ENCODE data around the gene SERAC1.

SERAC1 gene

GRCh38 chr6:158104696-158105095, 63.4 kb downstream of the SERAC1 start:
- no peaks in the 10 kb centered on the region for H3K79me2 ChIP-seq (ENCODE audit: insufficient read depth, low read depth)
- H4K20me1 ChIP-seq (ENCODE audit: insufficient read depth) = no peaks in the 10 kb centered on the region
- H2AFZ ChIP-seq (ENCODE audit: low read depth) = no peak overlapping the region
- no peaks in the 10 kb centered on the region for H3K4me1 ChIP-seq (ENCODE audit: low read depth, poor library complexity, severe bottlenecking)
- H3K4me2 ChIP-seq = no peak overlapping the region
- no peaks in the 10 kb centered on the region for H3K36me3 ChIP-seq (ENCODE audit: insufficient read depth)
- H3K9ac ChIP-seq = no peak overlapping the region
- no peak overlapping the region for H3K27ac ChIP-seq
- H3K27me3 ChIP-seq (ENCODE audit: insufficient read depth, low read depth) = no peaks in the 10 kb centered on the region
- no peak for TF ChIP-seq CTCF (conservative IDR thresholded peaks at IDR 0.05; ENCODE audit: low read depth, low read length)
- H3K4me3 ChIP-seq (IDR thresholded peaks at IDR 0.05; ENCODE audit: insufficient read depth, low read depth, low read length) = no peak overlapping the region

- Histone ChIP-seq H3K4me1 (ENCODE audit: low read depth, poor library complexity, severe bottlenecking) (no peaks in the 10 kb centered on the region), H4K20me1 (ENCODE audit: insufficient read depth) (no peaks in the 10 kb centered on the region), H3K9ac (no peak overlapping the region), H3K79me2 (ENCODE audit: insufficient read depth, low read depth) (no peaks in the 10 kb centered on the region), H3K4me2 (no peak overlapping the region), H3K27ac (no peak overlapping the region), H2AFZ (ENCODE audit: low read depth) (no peak overlapping the region), H3K4me3 (IDR thresholded peaks at IDR 0.05; ENCODE audit: insufficient read depth, low read depth, low read length) (no peak overlapping the region), H3K36me3 (ENCODE audit: insufficient read depth) (no peaks in the 10 kb centered on the region), H3K27me3 (ENCODE audit: insufficient read depth, low read depth) (no peaks in the 10 kb centered on the region)
- no peak for TF ChIP-seq CTCF (conservative IDR thresholded peaks at IDR 0.05; ENCODE audit: low read depth, low read length)
Observed at GRCh38 chr6:158103228-158103627, 64.8 kb downstream of the SERAC1 start.

GRCh38 chr6:158095671-158096070, 72.4 kb downstream of the SERAC1 start:
- Histone ChIP-seq H3K27me3 (ENCODE audit: insufficient read depth, low read depth) (no peaks in the 10 kb centered on the region), H3K36me3 (ENCODE audit: insufficient read depth) (no peaks in the 10 kb centered on the region), H3K27ac (no peak overlapping the region), H4K20me1 (ENCODE audit: insufficient read depth) (no peaks in the 10 kb centered on the region), H3K79me2 (ENCODE audit: insufficient read depth, low read depth) (no peaks in the 10 kb centered on the region), H3K4me3 (IDR thresholded peaks at IDR 0.05; ENCODE audit: insufficient read depth, low read depth, low read length) (no peak overlapping the region), H2AFZ (ENCODE audit: low read depth) (no peak overlapping the region), H3K4me1 (ENCODE audit: low read depth, poor library complexity, severe bottlenecking) (no peaks in the 10 kb centered on the region), H3K4me2 (no peak overlapping the region), H3K9ac (no peak overlapping the region)
- TF ChIP-seq CTCF (conservative IDR thresholded peaks at IDR 0.05; ENCODE audit: low read depth, low read length) = no peak

- Histone ChIP-seq H3K79me2 (ENCODE audit: insufficient read depth, low read depth) (no peaks in the 10 kb centered on the region), H3K4me3 (IDR thresholded peaks at IDR 0.05; ENCODE audit: insufficient read depth, low read depth, low read length) (no peak overlapping the region), H2AFZ (ENCODE audit: low read depth) (no peak overlapping the region), H3K4me2 (no peak overlapping the region), H3K9ac (no peak overlapping the region), H4K20me1 (ENCODE audit: insufficient read depth) (no peaks in the 10 kb centered on the region), H3K36me3 (ENCODE audit: insufficient read depth) (no peaks in the 10 kb centered on the region), H3K27ac (no peak overlapping the region), H3K27me3 (ENCODE audit: insufficient read depth, low read depth) (no peaks in the 10 kb centered on the region), H3K4me1 (ENCODE audit: low read depth, poor library complexity, severe bottlenecking) (no peaks in the 10 kb centered on the region)
- TF ChIP-seq CTCF (conservative IDR thresholded peaks at IDR 0.05; ENCODE audit: low read depth, low read length) = no peak
Observed at GRCh38 chr6:158095031-158095430, 73.0 kb downstream of the SERAC1 start.

- Histone ChIP-seq H3K36me3 (ENCODE audit: insufficient read depth) (no peaks in the 10 kb centered on the region), H3K4me1 (ENCODE audit: low read depth, poor library complexity, severe bottlenecking) (no peaks in the 10 kb centered on the region), H3K79me2 (ENCODE audit: insufficient read depth, low read depth) (no peaks in the 10 kb centered on the region), H3K27me3 (ENCODE audit: insufficient read depth, low read depth) (no peaks in the 10 kb centered on the region), H3K27ac (no peak overlapping the region), H4K20me1 (ENCODE audit: insufficient read depth) (no peaks in the 10 kb centered on the region), H3K9ac (no peak overlapping the region), H3K4me3 (IDR thresholded peaks at IDR 0.05; ENCODE audit: insufficient read depth, low read depth, low read length) (no peak overlapping the region), H2AFZ (ENCODE audit: low read depth) (no peak overlapping the region), H3K4me2 (no peak overlapping the region)
- no peak for TF ChIP-seq CTCF (conservative IDR thresholded peaks at IDR 0.05; ENCODE audit: low read depth, low read length)
Observed at GRCh38 chr6:158092806-158093205, 75.3 kb downstream of the SERAC1 start.

All from KMS-11 (cell line).